ENCODE results near the gene RAD9A. TPM values are rescaled to one million over a fixed set of nuclear protein-coding genes. Genes with fewer than 3 reads are reported as not detected.
A peak's percentile ranks its signal among the peaks of the same experiment; 100 is the strongest.

The RAD9A gene
- total RNA-seq, 1 donor from 2014 or later = 10.4 TPM

- H3F3A ChIP-seq (ENCODE audit: low read depth) = peaks cover 23% of the 10 kb centered on the region
- H2AFZ ChIP-seq (replicated peaks) = no peak overlapping the region
- H3K9ac ChIP-seq = no peak overlapping the region
- Mint-ChIP-seq H3K27me3 (ENCODE audit: insufficient read depth, low read depth) (peaks cover 6% of the 10 kb centered on the region), H3K4me3 (no peak overlapping the region), H3K36me3 (peaks cover 2% of the 10 kb centered on the region), H3K4me1 (peaks cover 35% of the 10 kb centered on the region), H3K27ac (peak overlapping the region; percentile 26), H3K9me3 (peaks cover 2% of the 10 kb centered on the region)
- no peaks in the 10 kb centered on the region for H4K20me1 ChIP-seq (ENCODE audit: low read depth)
- H3K27me3 ChIP-seq = no peaks in the 10 kb centered on the region
- TF ChIP-seq CTCF (IDR thresholded peaks at IDR 0.05) (no peak), EZH2 (IDR thresholded peaks at IDR 0.05) (no peak), EZH2phosphoT487 (IDR thresholded peaks at IDR 0.05) (no peak)
- no peaks in the 10 kb centered on the region for H3K9me3 ChIP-seq (ENCODE audit: low read depth)
- peak overlapping the region; percentile 60 for H3K4me2 ChIP-seq
- DNase-seq (ENCODE audit: low spot score) = no peak
- H3K79me2 ChIP-seq (ENCODE audit: low read depth) = no peaks in the 10 kb centered on the region
- peaks cover 38% of the 10 kb centered on the region for H3K4me1 ChIP-seq
- no peak overlapping the region for H3K4me3 ChIP-seq
- H3K36me3 ChIP-seq = no peaks in the 10 kb centered on the region
- no peak overlapping the region for H3K27ac ChIP-seq
Observed at GRCh38 chr11:67356387-67356863, 35.4 kb upstream of the RAD9A start.

- Histone ChIP-seq H3K79me2 (ENCODE audit: low read depth) (no peaks in the 10 kb centered on the region), H3F3A (ENCODE audit: low read depth) (peaks cover 21% of the 10 kb centered on the region), H3K4me3 (no peak overlapping the region), H4K20me1 (ENCODE audit: low read depth) (no peaks in the 10 kb centered on the region), H3K9ac (no peak overlapping the region), H3K36me3 (no peaks in the 10 kb centered on the region), H3K27ac (no peak overlapping the region), H3K9me3 (ENCODE audit: low read depth) (no peaks in the 10 kb centered on the region), H3K27me3 (no peaks in the 10 kb centered on the region), H3K4me2 (peak overlapping the region; percentile 60), H2AFZ (replicated peaks) (no peak overlapping the region), H3K4me1 (peaks cover 38% of the 10 kb centered on the region)
- TF ChIP-seq CTCF (IDR thresholded peaks at IDR 0.05) = peak; percentile 96
- no peak for TF ChIP-seq EZH2 (IDR thresholded peaks at IDR 0.05)
- Mint-ChIP-seq H3K27me3 (ENCODE audit: insufficient read depth, low read depth) (peaks cover 6% of the 10 kb centered on the region), H3K36me3 (peaks cover 2% of the 10 kb centered on the region), H3K27ac (peak overlapping the region; percentile 26), H3K4me3 (no peak overlapping the region), H3K4me1 (peaks cover 34% of the 10 kb centered on the region), H3K9me3 (peaks cover 2% of the 10 kb centered on the region)
- DNase-seq (ENCODE audit: low spot score) = peak; percentile 90
Observed at GRCh38 chr11:67356864-67357561, 34.8 kb upstream of the RAD9A start.

- no peak overlapping the region for H2AFZ ChIP-seq (replicated peaks)
- peak overlapping the region; percentile 3 for H3K4me3 Mint-ChIP-seq
- H3K4me2 ChIP-seq = no peak overlapping the region
- H3K36me3 ChIP-seq = no peaks in the 10 kb centered on the region
- H3K36me3 Mint-ChIP-seq = peaks cover 2% of the 10 kb centered on the region
- H3F3A ChIP-seq (ENCODE audit: low read depth) = peaks cover 19% of the 10 kb centered on the region
- no peak overlapping the region for H3K9ac ChIP-seq
- no peak for DNase-seq (ENCODE audit: low spot score)
- no peaks in the 10 kb centered on the region for H4K20me1 ChIP-seq (ENCODE audit: low read depth)
- H3K27ac ChIP-seq = no peak overlapping the region
- peaks cover 32% of the 10 kb centered on the region for H3K4me1 ChIP-seq
- H3K27me3 Mint-ChIP-seq (ENCODE audit: insufficient read depth, low read depth) = peaks cover 6% of the 10 kb centered on the region
- H3K9me3 Mint-ChIP-seq = peaks cover 2% of the 10 kb centered on the region
- H3K4me1 Mint-ChIP-seq = peaks cover 32% of the 10 kb centered on the region
- H3K79me2 ChIP-seq (ENCODE audit: low read depth) = no peaks in the 10 kb centered on the region
- peak overlapping the region; percentile 18 for H3K27ac Mint-ChIP-seq
- no peak overlapping the region for H3K4me3 ChIP-seq
- no peaks in the 10 kb centered on the region for H3K9me3 ChIP-seq (ENCODE audit: low read depth)
- no peak for TF ChIP-seq EZH2phosphoT487 (IDR thresholded peaks at IDR 0.05)
- no peak for TF ChIP-seq EZH2 (IDR thresholded peaks at IDR 0.05)
- no peak for TF ChIP-seq CTCF (IDR thresholded peaks at IDR 0.05)
- H3K27me3 ChIP-seq = no peaks in the 10 kb centered on the region
Observed at GRCh38 chr11:67357831-67358670, 33.7 kb upstream of the RAD9A start.
